Stimulated activated CD8-positive, alpha-beta memory T cell treated with anti-CD3 and anti-CD28 coated beads, Interleukin-4, amount 100 ng/mL, for 48 hours (primary cell): Measurements from ENCODE around the gene MVB12B.

Source experiments
- DNase-seq: peaks from one replicate; pipeline ENCODE4 v3.0.0-alpha.2; 2020

The MVB12B gene

GRCh38 chr9:126334721-126335621 is 8.3 kb downstream of the MVB12B start:
- no peak for DNase-seq

GRCh38 chr9:126335837-126336735 is 9.5 kb downstream of the MVB12B start:
- DNase-seq = no peak

- DNase-seq = no peak
These were observed 10.2 kb downstream of the MVB12B start for GRCh38 chr9:126336736-126337325.

GRCh38 chr9:126337729-126338372 is 11.2 kb downstream of the MVB12B start:
- DNase-seq = no peak

GRCh38 chr9:126338945-126339344 is 12.3 kb downstream of the MVB12B start:
- DNase-seq = no peak

GRCh38 chr9:126341426-126341825 is 14.8 kb downstream of the MVB12B start:
- DNase-seq = no peak

- no peak for DNase-seq
These were observed 15.3 kb downstream of the MVB12B start for GRCh38 chr9:126341902-126342301.

GRCh38 chr9:126342621-126343031 is 16.0 kb downstream of the MVB12B start:
- DNase-seq = no peak

- no peak for DNase-seq
These were observed 16.7 kb downstream of the MVB12B start for GRCh38 chr9:126343271-126343700.

GRCh38 chr9:126346031-126346430 is 19.4 kb downstream of the MVB12B start:
- DNase-seq = no peak

GRCh38 chr9:126347093-126347492 is 20.5 kb downstream of the MVB12B start:
- no peak for DNase-seq

GRCh38 chr9:126347911-126348760 is 21.5 kb downstream of the MVB12B start:
- DNase-seq = no peak

- DNase-seq = no peak
These were observed 22.4 kb downstream of the MVB12B start for GRCh38 chr9:126348911-126349550.

GRCh38 chr9:126354887-126355770 is 28.5 kb downstream of the MVB12B start:
- DNase-seq = no peak

- no peak for DNase-seq
These were observed 30.4 kb downstream of the MVB12B start for GRCh38 chr9:126357074-126357473.

GRCh38 chr9:126360073-126360472 is 33.4 kb downstream of the MVB12B start:
- no peak for DNase-seq

GRCh38 chr9:126361810-126362238 is 35.2 kb downstream of the MVB12B start:
- no peak for DNase-seq

- DNase-seq = no peak
These were observed 36.6 kb downstream of the MVB12B start for GRCh38 chr9:126363250-126363649.

- DNase-seq = no peak
These were observed 37.4 kb downstream of the MVB12B start for GRCh38 chr9:126363847-126364671.
